ENCODE measurements around the gene SYNJ2.
A peak's percentile ranks its signal among the peaks of the same experiment; 100 is the strongest.

SYNJ2 gene

GRCh38 chr6:158086504-158087223 lies 105.0 kb downstream of the SYNJ2 start:
- peak; percentile 26 for DNase-seq

- DNase-seq, result no peak
Observed at GRCh38 chr6:158087224-158087867, 105.7 kb downstream of the SYNJ2 start.

DNA sequence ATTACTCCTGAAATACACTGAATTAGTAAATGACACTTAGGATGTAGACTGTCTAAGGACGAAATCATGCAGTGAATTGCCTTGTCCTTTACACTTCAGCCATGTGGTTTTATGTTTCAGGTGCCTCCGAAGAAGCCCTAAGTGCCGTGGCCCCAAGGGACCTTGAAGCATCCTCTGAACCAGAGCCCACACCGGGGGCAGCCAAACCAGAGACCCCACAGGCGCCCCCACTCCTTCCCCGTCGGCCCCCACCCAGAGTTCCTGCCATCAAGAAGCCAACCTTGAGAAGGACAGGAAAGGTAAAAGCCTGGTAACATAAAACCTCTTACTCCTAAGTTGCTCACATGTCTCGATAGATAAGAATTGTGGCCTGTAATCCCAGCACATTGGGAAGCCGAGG lies 111.1 kb downstream of the SYNJ2 start:
- no peak for DNase-seq

GRCh38 chr6:158095031-158095430 lies 113.4 kb downstream of the SYNJ2 start:
- no peak for DNase-seq

DNA sequence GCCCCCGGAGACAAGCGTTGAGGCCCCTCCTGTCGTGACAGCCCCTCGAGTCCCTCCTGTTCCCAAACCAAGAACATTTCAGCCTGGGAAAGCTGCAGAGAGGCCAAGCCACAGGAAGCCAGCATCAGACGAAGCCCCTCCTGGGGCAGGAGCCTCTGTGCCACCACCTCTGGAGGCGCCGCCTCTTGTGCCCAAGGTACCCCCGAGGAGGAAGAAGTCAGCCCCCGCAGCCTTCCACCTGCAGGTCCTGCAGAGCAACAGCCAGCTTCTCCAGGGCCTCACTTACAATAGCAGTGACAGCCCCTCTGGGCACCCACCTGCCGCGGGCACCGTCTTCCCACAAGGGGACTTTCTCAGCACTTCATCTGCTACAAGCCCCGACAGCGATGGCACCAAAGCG lies 114.0 kb downstream of the SYNJ2 start:
- no peak for DNase-seq

GRCh38 chr6:158103228-158103627 lies 121.6 kb downstream of the SYNJ2 start:
- DNase-seq, result no peak

- no peak for DNase-seq
Observed at GRCh38 chr6:158104696-158105095, 123.0 kb downstream of the SYNJ2 start.

DNA sequence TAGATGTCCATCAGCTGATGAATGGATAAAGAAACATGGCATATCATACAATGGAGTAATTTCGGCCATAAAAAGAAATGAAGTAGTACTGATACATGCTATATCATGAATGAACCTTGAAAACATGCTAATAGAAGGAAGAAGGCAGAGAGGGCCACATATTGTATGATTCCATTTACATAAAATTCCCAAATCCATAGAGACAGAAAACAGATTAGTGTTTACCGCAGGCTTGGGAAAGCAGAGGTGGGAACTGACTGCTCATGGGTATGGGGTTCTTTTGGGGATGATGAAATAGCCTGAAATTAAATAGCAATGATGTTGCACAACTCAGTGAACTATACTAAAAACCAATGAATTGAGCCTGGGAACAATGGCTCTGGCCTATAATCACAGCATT lies 128.1 kb downstream of the SYNJ2 start:
- no peak for DNase-seq

GRCh38 chr6:158110986-158111385 lies 129.3 kb downstream of the SYNJ2 start:
- no peak for DNase-seq

GRCh38 chr6:158111987-158112386 lies 130.3 kb downstream of the SYNJ2 start:
- no peak for DNase-seq

- no peak for DNase-seq
Observed at GRCh38 chr6:158113802-158114201, 132.1 kb downstream of the SYNJ2 start.

GRCh38 chr6:158115102-158115501 lies 133.4 kb downstream of the SYNJ2 start:
- DNase-seq, result no peak

- DNase-seq, result no peak
Observed at GRCh38 chr6:158115508-158115907, 133.8 kb downstream of the SYNJ2 start.

DNA sequence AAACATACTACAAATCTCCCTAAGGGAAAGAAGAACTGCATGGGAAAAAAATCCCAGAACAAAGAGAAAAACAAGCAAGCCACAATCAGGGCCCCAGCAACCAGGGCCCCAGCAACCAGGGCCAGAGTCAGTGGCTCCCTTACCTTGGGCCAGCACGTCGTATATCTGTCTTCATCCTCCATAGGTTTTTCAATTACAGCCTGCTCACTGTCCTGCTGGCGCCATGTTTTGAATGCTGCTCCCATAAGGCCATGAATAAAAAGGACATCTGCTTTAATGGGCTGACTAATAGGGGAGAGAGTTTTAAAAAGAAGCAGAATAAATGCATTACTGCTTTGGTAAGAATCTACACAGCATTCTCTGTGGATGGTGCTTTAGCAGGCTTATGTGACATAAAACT lies 137.2 kb downstream of the SYNJ2 start:
- no peak for DNase-seq

GRCh38 chr6:158121335-158121734 lies 139.7 kb downstream of the SYNJ2 start:
- DNase-seq, result no peak

GRCh38 chr6:158122048-158122447 lies 140.4 kb downstream of the SYNJ2 start:
- DNase-seq, result no peak

- DNase-seq, result no peak
Observed at GRCh38 chr6:158124288-158124687, 142.6 kb downstream of the SYNJ2 start.

DNA sequence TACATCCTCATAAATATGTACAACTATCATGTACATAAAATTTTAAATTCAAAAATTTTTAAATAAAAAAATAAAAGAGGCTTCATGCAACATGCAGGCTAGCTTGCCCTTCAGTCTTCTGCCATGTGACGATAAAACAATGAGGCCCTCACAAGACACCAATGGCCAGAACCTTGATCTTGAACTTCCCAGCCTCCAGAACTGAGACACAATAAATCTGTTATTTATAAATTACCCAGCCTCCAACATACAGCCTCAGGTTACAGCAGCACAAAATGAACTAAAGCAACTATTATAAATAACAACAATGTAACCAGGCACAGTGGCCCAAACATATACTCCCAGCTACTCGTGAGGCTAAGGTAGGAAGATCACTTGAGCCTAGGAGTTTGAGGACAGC lies 143.6 kb downstream of the SYNJ2 start:
- DNase-seq, result no peak

GRCh38 chr6:158131926-158132325 lies 150.3 kb downstream of the SYNJ2 start:
- no peak for DNase-seq

DNA sequence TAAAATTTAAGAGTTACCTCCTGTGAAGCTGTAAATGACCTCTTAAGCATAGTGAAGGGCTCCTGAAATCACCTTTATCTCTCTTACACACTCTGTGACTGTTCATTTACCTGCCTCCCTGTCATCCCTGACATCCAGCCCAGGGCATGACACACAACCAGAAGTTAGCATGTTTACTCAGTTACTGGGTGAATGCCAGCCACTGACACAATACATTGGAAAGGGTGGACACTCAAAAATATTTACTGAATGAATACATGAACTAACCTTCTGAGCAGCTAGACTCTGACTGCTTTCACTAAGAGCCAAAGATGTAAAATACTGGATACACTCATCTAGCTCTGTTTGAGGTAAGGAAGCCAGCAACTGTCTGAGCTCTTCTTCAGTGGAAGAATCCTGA lies 161.1 kb downstream of the SYNJ2 start:
- DNase-seq, result no peak

DNA sequence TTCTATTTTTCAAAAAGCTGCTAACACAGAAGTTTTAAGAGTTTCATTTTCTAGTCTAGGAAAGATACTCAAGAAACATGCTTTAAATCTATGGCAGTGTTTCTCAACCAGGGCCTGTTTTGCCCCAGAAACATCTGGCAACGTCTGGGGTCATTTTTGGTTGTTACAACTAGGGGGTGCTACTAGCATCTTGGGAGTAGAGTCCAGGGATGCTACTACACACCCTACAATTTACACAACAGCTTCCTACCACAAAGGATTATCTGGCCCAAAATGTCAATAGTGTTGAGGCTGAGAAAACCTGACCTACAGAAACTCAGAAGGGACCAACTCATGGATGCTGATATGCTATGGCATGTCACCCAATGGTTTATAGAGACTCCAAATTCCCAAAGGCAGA lies 162.0 kb downstream of the SYNJ2 start:
- no peak for DNase-seq

Measured in CD4-positive, alpha-beta T cell treated with Interleukin-15 for 1 hour (primary cell).